ENCODE results near the gene DBNL. TPM values are rescaled to one million over a fixed set of nuclear protein-coding genes. Genes with fewer than 3 reads are reported as not detected.

DBNL gene
- total and polyA plus RNA-seq, 2 of the 13 experiments (the other 11 are each of a cell fraction or from before 2014, with no cell fraction given) = 20.8 to 35.1 TPM

GRCh38 chr7:44060091-44060947, 15.8 kb downstream of the DBNL start:
- Histone ChIP-seq H2AFZ (ENCODE audit: low read length) (no peak overlapping the region), H3K4me3 (replicated peaks in 1 of 3; ENCODE audit: insufficient read depth in 1 of 3, low read depth in 2 of 3, low read length in 3 of 3) (no peak overlapping the region), H3K79me2 (ENCODE audit: insufficient read depth, low read length) (no peaks in the 10 kb centered on the region), H3K4me1 (ENCODE audit: insufficient read depth, low read length) (peaks cover 31% of the 10 kb centered on the region), H3K27me3 (ENCODE audit: control insufficient read depth in 1 of 2, insufficient read depth in 2 of 2, low read length in 2 of 2) (no peaks in the 10 kb centered on the region), H3K9ac (ENCODE audit: insufficient read depth, low read depth, low read length) (no peak overlapping the region), H3K36me3 (replicated peaks in 1 of 2; ENCODE audit: control insufficient read depth in 1 of 2, insufficient read depth in 2 of 2, low read length in 2 of 2) (peaks cover 26 to 51% of the 10 kb centered on the region in 2 experiments), H3K9me3 (ENCODE audit: low read length) (no peaks in the 10 kb centered on the region), H3K4me2 (ENCODE audit: low read depth, low read length) (no peak overlapping the region), H4K20me1 (ENCODE audit: insufficient read depth, low read length) (no peaks in the 10 kb centered on the region), H3K27ac (ENCODE audit: extremely low read length, insufficient read depth, low read length) (no peak overlapping the region)
- ChIA-PET CTCF (ENCODE audit: low intra/inter-chr PET ratio, low total read pairs) (no interaction called here), POLR2A (no interaction called here)
- no peak for ATAC-seq
- no TSS peak for BruUV-seq (replicated peaks)
- FAIRE-seq = no peak
- DNase-seq (ENCODE audit: low spot score) = no peak
- in situ Hi-C loops (cut with HindIII; ENCODE audit: extremely low pct_ligation_motif_present, low pct_unique_long_range_greater_than_20kb) (no loop called here), intact Hi-C loops (cut with micrococcal nuclease; ENCODE audit: unreplicated experiment) (no loop called here)
- TF ChIP-seq ZNF710 (CRISPR knock-in tag; IDR thresholded peaks at IDR 0.05; ENCODE audit: borderline replicate concordance) (no peak), SATB2 (CRISPR knock-in tag; IDR thresholded peaks at IDR 0.05) (no peak), ZNF772 (CRISPR knock-in tag; IDR thresholded peaks at IDR 0.05) (no peak), MEIS1 (CRISPR knock-in tag; IDR thresholded peaks at IDR 0.05; ENCODE audit: borderline replicate concordance) (no peak), SMAD3 (CRISPR knock-in tag; IDR thresholded peaks at IDR 0.05) (no peak)
- WGBS (ENCODE audit: low lambda C conversion rate) = 98% methylated on average over 17 of the region's 21 CpGs
